Eye (tissue), 1 donor: Measurements from ENCODE around the gene NFASC.

Experiments used
- DNase-seq: peaks from one replicate; pipeline ENCODE4 v3.0.0-alpha.2; 2015

NFASC gene

DNA sequence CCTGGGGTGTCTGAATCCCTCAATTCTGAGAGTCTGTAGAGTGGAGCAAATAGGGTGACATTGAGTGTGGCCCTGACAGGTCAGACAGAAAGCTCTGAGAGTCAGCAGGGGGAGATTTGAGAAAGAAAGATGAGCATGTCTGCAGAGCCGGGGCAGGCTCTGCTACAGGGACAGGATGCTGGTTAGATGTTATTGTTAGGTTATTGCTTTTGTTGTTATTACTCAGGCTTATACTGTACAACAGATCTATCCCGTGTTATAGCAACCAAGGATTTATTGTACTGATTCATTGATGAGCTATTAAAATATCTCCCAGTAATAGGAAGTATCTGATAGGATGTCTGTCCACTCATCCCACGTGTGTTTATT is 59.5 kb downstream of the NFASC start:
- no peak for DNase-seq

DNA sequence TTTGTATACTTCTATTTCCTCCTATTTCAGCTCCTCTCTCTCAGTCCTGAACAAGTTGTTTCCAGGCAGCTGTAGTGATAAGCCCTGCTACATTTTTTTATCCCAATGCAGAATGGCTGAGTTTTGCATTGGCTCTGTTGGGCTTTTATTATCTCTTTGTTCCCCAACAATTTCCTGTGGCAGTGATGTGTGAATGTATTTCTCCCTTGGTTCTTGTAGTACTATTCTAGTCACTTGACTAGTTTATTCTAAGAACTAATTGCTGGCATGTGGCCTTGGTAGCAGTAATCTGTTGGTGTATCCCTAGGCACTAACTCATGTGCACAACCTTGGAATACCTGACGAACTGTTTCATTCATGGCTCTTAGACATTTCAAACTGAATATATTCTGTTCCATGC is 60.7 kb downstream of the NFASC start:
- no peak for DNase-seq

DNA sequence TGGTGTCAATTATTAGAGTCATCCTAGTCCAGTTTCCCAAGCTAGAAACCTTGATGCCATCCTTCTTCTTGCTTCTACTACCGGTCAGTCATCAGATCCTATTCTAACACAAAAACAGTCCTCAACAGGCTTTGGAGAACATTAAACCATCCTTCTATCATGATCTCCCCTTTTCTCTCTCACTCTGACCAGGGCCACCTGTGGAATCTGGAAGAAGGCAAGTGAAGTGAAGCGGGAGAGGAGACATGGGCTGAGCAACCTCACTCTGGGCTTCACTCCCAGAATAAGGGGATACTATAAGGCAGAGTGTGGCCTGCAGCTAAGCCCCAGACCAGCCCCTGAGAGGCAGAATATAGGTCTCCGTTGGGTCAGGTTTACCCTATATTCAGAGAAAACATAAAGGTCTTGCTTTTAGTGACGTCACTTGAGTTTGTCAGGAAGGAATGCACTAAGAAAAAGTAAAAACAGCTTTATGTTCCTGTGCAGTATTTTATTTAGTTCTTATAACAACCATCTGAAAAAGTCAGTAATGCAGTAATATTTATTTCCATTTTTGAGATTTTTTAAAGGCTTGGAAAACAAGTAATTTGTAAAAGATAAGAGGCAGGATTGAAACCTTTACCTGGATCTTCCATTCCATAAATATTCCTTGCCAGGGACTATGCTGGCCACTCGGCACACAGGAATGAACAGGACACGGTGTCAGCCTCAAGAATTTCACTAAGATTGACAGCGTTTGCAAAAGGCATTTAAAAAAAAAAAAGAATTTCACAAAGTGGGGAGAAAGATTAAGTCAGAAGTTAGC is 61.3 kb downstream of the NFASC start:
- DNase-seq: no peak

DNA sequence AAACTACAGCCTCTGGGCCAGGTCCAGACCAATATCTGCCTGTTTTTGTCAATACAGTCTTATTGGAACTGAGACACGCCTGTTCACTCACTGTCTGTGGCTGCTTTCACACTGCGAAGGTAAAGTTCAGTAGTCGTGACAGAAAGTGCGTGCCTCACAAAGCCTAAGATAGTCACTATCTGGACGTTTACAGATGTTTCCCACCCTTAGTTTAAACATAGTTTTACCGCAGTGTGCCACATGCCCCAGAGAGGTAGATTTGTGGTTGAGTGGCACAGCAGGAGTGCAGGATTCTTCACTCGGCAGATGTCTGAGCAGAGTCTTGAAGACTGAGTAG is 61.9 kb downstream of the NFASC start:
- no peak for DNase-seq

DNA sequence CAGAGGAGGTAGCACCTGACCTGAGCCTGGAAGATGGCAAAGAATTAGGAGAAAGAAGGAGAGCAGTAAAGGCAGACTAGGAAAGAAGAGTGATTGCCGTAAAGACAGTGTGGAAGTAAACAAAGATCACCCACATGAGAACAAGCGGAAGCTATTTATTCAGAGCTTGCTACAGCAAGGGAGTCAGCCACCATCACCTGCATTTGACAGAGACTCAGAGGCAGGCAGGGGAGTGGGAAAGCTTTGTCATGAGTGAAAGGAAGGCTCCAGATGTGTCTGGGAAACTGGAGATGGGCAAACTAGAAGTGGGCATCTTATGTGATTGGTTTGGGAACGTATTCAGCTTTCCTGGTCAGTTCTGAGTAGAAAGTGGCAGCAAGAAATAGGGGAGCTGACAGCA is 64.5 kb downstream of the NFASC start:
- DNase-seq: no peak

- DNase-seq: no peak
Observed at GRCh38 chr1:204936765-204937164, 66.1 kb downstream of the NFASC start.

DNA sequence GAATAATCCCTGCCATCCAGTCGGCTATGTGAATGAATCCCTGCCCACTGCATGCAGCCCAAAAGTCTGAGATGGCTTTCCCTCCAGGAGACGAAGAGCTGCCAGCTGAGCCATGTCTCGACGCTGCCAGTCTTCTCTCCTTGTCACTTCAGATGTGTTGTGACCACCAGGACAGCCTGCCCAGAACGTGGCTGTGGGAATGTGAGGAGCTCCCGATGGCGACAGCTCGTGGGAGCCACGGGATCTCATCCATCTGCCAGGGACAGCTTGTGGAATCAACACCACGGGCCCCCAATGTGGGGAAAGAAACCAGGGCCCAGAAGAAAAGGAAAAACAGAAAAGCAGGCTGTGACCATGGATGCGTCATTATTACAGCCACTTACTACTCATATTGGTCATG is 67.2 kb downstream of the NFASC start:
- no peak for DNase-seq

DNA sequence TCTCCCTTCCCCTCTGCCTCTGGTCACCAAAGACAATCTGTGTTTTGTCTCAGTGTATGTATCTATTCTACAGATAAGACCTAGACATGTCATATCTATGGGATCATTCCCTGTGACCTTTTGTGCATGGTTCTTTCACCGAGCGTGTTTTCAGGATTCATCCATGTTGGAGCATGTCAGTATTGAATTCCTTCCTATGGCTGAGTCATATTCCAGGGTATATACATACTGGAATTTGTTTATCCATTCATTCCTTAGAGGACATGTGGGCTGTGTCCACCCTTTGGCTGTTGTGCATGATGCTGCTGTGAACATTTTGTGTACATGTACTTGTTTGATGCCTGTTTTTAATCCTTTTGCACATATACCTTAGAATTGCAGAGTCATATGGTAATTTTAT is 69.9 kb downstream of the NFASC start:
- no peak for DNase-seq

GRCh38 chr1:204941421-204942338 is 71.0 kb downstream of the NFASC start:
- DNase-seq: peak; percentile 93

GRCh38 chr1:204943495-204943894 is 72.8 kb downstream of the NFASC start:
- DNase-seq: no peak

DNA sequence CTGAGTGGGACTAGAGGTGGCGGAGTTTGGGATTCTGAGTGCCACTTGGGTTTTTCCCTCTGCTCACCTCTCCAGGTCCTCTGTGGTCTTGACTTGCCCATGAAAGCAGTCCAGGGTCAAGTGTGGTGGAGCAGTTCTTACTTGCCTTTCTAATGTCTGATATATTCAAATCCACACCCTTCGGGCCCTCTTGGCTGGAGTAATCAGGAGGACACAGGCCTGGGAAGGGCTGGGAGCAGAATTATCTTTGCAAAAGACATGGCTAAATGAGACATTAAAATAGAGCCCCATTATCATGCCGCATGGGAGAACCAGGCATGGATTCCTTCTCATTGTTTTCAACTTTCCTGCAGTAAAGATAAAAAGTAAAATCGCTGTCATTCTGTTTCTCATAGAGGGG is 74.0 kb downstream of the NFASC start:
- no peak for DNase-seq

DNA sequence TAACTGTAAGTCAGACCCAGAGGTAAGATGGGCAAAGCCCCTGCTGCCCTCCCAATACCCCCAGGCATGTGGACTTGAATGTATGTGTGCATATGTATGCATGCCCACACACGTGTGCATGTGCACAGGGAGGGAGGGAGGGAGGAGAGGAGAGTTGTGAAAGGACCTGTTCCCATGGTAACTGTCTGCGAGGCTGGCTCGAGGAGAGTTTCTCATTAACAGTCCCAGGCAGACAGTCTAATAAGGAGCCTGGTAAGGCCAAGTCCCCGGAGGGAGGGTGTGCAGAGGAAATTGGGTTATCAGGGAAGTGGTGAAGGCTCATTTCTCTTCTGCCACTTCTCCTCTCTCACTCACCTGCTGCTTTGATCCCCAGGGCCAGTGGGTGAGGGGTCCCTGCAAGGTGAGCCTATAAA is 74.9 kb downstream of the NFASC start:
- DNase-seq: peak; percentile 83

DNA sequence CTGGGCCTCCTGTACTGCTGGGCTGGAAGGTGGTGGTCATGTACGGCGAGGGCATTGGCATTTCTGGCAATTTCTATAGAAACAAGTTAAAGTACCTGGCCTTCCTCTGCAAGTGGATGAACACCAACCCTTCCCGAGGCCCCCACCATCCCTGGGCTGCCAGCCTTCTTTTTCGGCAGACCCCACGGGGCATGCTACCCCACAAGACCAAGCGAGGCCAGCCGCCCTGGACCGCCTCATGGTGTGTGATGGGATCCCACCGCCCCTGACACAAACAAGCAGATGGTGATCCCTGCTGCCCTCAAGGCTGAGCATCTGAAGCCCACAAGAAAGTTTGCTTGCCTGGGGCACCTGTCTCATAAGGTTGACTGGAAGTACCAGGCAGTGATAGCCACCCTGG is 76.0 kb downstream of the NFASC start:
- no peak for DNase-seq

- DNase-seq: no peak
Observed at GRCh38 chr1:204947338-204947737, 76.7 kb downstream of the NFASC start.

DNA sequence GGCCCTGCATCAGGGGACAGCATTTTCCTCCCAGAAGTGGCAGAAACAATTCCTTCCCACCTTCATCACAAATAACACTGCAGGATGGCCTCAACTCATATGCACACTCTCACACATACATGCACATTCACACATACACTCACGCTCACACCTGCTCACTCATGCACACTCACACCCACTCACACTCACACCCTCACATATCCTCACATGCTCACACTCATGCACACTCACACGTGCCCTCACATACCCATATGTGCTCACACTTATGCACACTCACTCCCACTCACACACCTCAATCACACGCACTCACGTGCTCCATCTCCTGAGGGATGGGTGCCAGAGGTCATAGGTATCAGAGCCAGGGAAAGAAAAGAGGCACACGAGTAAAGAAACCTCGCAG is 77.1 kb downstream of the NFASC start:
- DNase-seq: no peak

DNA sequence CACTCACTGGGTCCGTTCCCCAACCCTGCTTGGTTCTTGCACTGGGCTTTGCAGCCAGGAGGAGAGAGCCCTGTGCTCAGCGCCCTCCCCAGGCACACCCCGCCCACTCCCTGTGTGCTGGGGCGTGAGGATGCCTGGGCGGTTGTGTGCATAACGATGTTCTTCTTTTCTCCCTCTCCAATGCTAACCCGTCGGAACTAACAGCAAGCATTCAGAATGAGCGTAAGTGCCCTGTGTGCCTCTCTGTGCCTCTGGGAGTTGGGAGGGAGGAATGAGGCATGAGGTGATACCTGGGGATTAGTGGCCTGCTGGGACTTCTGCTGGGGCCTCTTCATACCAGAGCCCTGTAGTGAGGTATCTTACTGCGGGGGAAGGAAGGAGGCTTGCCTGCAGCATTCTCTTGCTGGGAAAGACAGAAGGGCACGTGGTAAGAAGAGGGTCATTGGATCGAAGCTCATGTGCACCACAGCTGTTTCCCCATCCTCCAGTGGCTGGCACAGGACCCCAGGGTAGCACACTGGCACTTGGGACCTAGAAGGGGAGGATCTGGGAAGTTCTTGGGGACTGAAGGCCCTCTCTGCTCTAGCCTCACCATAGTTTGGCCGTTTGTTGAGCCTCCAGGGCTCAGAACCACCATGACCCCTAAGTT is 79.8 kb downstream of the NFASC start:
- DNase-seq: no peak

GRCh38 chr1:204958317-204959307 is 88.0 kb downstream of the NFASC start:
- DNase-seq: no peak

- no peak for DNase-seq
Observed at GRCh38 chr1:204959374-204959773, 88.7 kb downstream of the NFASC start.

DNA sequence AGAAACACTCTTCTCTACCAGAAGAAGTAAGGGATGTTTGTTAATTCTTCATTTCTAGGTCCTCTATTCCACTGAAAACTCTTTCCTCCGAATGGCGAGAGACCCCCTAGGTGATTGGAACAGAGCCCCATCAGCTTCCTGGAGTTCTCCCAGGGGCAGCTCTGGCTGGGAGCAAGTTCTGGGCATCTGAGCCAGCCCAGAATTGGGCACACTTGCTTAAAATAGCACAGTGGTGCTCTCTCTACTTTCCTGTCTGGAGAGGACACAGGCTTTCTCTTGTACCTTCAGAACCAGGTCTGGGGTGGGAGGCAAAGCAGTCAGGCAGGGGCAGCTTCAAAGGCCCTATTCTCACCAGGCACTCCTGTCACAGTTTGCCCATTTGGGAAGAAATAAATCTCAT is 89.2 kb downstream of the NFASC start:
- no peak for DNase-seq

DNA sequence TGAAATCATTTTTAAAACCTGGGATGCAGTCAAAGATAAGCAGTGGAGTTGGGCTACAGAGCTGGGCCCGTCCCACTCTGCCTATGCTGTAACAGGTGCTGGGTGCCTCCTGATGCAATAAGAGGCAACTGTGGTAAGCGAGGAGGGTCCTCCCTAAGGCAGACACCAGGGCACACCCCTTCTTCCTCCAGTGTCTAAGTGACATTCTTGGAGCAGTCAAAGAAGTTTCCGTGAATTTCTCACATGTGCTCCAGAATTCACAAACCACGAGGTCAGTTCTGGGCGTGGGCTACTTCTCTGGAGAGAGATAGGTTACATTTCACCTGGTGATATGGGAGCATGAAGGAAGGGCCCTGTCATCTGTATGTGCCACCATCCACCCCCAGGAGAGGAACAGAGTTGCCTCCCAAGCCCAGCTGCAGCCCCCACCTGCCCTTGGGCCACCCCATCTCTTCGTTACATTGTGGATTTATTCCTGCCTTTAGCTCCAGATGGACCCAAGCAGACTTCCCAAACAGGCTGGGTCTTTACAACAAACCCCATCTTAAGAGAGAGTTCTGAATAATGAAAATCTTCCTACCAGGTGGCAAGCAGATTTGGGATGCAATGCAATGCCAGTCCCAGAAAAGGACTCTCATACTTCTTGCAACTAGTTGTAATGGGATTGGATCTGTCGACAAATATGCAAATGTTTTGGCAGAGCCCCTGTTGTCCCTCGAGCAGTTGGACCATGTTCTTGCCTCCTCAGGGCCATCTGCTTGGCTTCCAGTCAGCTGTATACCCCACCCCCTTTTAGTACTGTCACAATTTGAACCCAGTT is 89.9 kb downstream of the NFASC start:
- DNase-seq: no peak

- DNase-seq: no peak
Observed at GRCh38 chr1:204961765-204962419, 91.2 kb downstream of the NFASC start.
